ENCODE results near the gene MKX. TPM values are rescaled to one million over a fixed set of nuclear protein-coding genes. Genes with fewer than 3 reads are reported as not detected.

The MKX gene
- total RNA-seq (2022; extraction: Qiagen RNA extraction; ENCODE audit: low read depth): not detected in 5 replicates

GRCh38 chr10:27745732-27746396 is at the start of gene MKX:
Gene MKX (minus strand): TSS chr10:27745819. CDS start chr10:27743415, 2,404 bp downstream.

Other genes starting within 250 kb of the MKX start
- gene RAB18, start 241.5 kb downstream of the MKX start, total RNA-seq (2022; extraction: Qiagen RNA extraction; ENCODE audit: low read depth): 67.0 to 121 TPM (median 84.9 TPM) in 5 replicates